Activated CD4-positive, alpha-beta T cell treated with anti-CD3 and anti-CD28 coated beads for 4 hours (primary cell): ENCODE data around the gene ZMIZ1.

Experiments
- DNase-seq, 2 donors: peaks; one replicate each; pipeline ENCODE4 v3.0.0-alpha.2; 2020

Gene ZMIZ1

GRCh38 chr10:79239275-79239779 lies 170.6 kb downstream of the ZMIZ1 start:
- no peak for DNase-seq

- DNase-seq = no peak
Observed at GRCh38 chr10:79239924-79240581, 171.3 kb downstream of the ZMIZ1 start.

GRCh38 chr10:79241629-79241989 lies 172.8 kb downstream of the ZMIZ1 start:
- no peak for DNase-seq

GRCh38 chr10:79241990-79242619 lies 173.3 kb downstream of the ZMIZ1 start:
- peak; percentile 20 to 23 for DNase-seq

- peak; percentile 38 to 48 for DNase-seq
Observed at GRCh38 chr10:79242620-79243152, 173.9 kb downstream of the ZMIZ1 start.

GRCh38 chr10:79243181-79244067 lies 174.7 kb downstream of the ZMIZ1 start:
- peak; percentile 52 to 58 for DNase-seq

GRCh38 chr10:79244068-79244442 lies 175.3 kb downstream of the ZMIZ1 start:
- DNase-seq = no peak

- no peak for DNase-seq
Observed at GRCh38 chr10:79244841-79245504, 176.2 kb downstream of the ZMIZ1 start.

- no peak for DNase-seq
Observed at GRCh38 chr10:79245539-79246208, 176.9 kb downstream of the ZMIZ1 start.

- no peak for DNase-seq
Observed at GRCh38 chr10:79246209-79246581, 177.4 kb downstream of the ZMIZ1 start.

- no peak for DNase-seq
Observed at GRCh38 chr10:79246606-79247275, 178.0 kb downstream of the ZMIZ1 start.

- no peak for DNase-seq
Observed at GRCh38 chr10:79247373-79248137, 178.8 kb downstream of the ZMIZ1 start.

- DNase-seq = no peak
Observed at GRCh38 chr10:79248341-79249185, 179.8 kb downstream of the ZMIZ1 start.

- DNase-seq = no peak
Observed at GRCh38 chr10:79249186-79250121, 180.7 kb downstream of the ZMIZ1 start.

- DNase-seq = no peak
Observed at GRCh38 chr10:79250259-79250658, 181.5 kb downstream of the ZMIZ1 start.

- no peak for DNase-seq
Observed at GRCh38 chr10:79252450-79252849, 183.7 kb downstream of the ZMIZ1 start.

GRCh38 chr10:79252971-79253370 lies 184.2 kb downstream of the ZMIZ1 start:
- DNase-seq = no peak

GRCh38 chr10:79253704-79254103 lies 184.9 kb downstream of the ZMIZ1 start:
- no peak for DNase-seq
